IMR-90 (cell line): ENCODE data around the gene DAGLA.

Experiments
- CEBPB ChIP-seq: IDR thresholded peaks from 2 replicates; pipeline ENCODE4 v1.6.1; 2012; ENCODE audit warnings: low read depth, low read length, improper control_type of control experiment
- CHD1 ChIP-seq: IDR thresholded peaks from 2 replicates; pipeline ENCODE4 v1.6.1; 2012; ENCODE audit warnings: low read depth, low read length, improper control_type of control experiment
- CTCF ChIP-seq: conservative IDR thresholded peaks from 2 replicates; pipeline ENCODE4 v1.5.1; 2012; ENCODE audit warnings: mild to moderate bottlenecking, low read depth, low read length, improper control_type of control experiment
- ELK1 ChIP-seq: fragments of 150-350 bp; IDR thresholded peaks from 2 replicates; pipeline ENCODE4 v1.6.1; 2016; ENCODE audit warnings: low read depth, mild to moderate bottlenecking, low read length, moderate library complexity, borderline replicate concordance
- MXI1 ChIP-seq: IDR thresholded peaks from 2 replicates; pipeline ENCODE4 v1.6.1; 2012; ENCODE audit warnings: low read depth, mild to moderate bottlenecking, low read length, moderate library complexity, borderline replicate concordance
- POLR2A ChIP-seq: IDR thresholded peaks from 2 replicates; pipeline ENCODE4 v1.6.1; 2012; ENCODE audit warnings: mild to moderate bottlenecking, low read depth, low read length
- RAD21 ChIP-seq: IDR thresholded peaks from 2 replicates; pipeline ENCODE4 v1.6.1; 2012; ENCODE audit warnings: low read length, improper control_type of control experiment
- RFX5 ChIP-seq: IDR thresholded peaks from 2 replicates; pipeline ENCODE4 v1.8.0; 2012; ENCODE audit warnings: low read depth, mild to moderate bottlenecking, low read length, moderate library complexity

GRCh38 chr11:61775606-61776554 is 95.7 kb downstream of the DAGLA start:
- TF ChIP-seq CTCF: no peak
- TF ChIP-seq POLR2A: no peak
- TF ChIP-seq RFX5: no peak
- TF ChIP-seq CHD1: no peak
- TF ChIP-seq RAD21: no peak
- TF ChIP-seq ELK1: no peak
- TF ChIP-seq MXI1: no peak
- no peak for TF ChIP-seq CEBPB
